BLaER1 treated with 17β-estradiol and CSF1 and Interleukin-3, amounts not matched to agents 10 nM and 100 nM (cell line): ENCODE data around the gene TMEM181.
"Not testable (repeated sequence)": the region's sequence is repeated elsewhere in the genome, so short reads cannot be mapped to it uniquely, and the experiment has no call there.

Experiments
- H3K27ac ChIP-seq, 11 experiments: shearing (Covaris generic); formaldehyde crosslinking; 2 replicates each; pipeline ENCODE4 v1.8.1; 2022
- H3K27me3 ChIP-seq, 11 experiments: shearing (Covaris generic); formaldehyde crosslinking; 2 replicates each; pipeline ENCODE4 v1.8.1; 2022
- H3K36me3 ChIP-seq, 11 experiments: shearing (Covaris generic); formaldehyde crosslinking; 2 replicates each; pipeline ENCODE4 v1.8.1; 2022
- H3K4me1 ChIP-seq, 10 experiments: shearing (Covaris generic); formaldehyde crosslinking; 2 replicates each; pipeline ENCODE4 v1.8.1; 2022
- H3K4me2 ChIP-seq, 11 experiments: shearing (Covaris generic); formaldehyde crosslinking; 2 replicates each; pipeline ENCODE4 v1.8.1; 2022
- H3K4me3 ChIP-seq, 10 experiments: shearing (Covaris generic); formaldehyde crosslinking; 2 replicates each; pipeline ENCODE4 v1.8.1; 2022
- H3K9ac ChIP-seq, 11 experiments: shearing (Covaris generic); formaldehyde crosslinking; 2 replicates each; pipeline ENCODE4 v1.8.1; 2022
- H3K9me3 ChIP-seq, 11 experiments: shearing (Covaris generic); formaldehyde crosslinking; replicated peaks in 1 of 11; 2 replicates each; pipeline ENCODE4 v1.8.1; 2022
- H4K20me1 ChIP-seq, 11 experiments: shearing (Covaris generic); formaldehyde crosslinking; 2 replicates each; pipeline ENCODE4 v1.8.1; 2022
- Cebpa-rat ChIP-seq, 11 experiments: shearing (Covaris generic); IDR thresholded peaks; 2 replicates each; pipeline ENCODE4 v1.8.1; 2022

Gene TMEM181

DNA sequence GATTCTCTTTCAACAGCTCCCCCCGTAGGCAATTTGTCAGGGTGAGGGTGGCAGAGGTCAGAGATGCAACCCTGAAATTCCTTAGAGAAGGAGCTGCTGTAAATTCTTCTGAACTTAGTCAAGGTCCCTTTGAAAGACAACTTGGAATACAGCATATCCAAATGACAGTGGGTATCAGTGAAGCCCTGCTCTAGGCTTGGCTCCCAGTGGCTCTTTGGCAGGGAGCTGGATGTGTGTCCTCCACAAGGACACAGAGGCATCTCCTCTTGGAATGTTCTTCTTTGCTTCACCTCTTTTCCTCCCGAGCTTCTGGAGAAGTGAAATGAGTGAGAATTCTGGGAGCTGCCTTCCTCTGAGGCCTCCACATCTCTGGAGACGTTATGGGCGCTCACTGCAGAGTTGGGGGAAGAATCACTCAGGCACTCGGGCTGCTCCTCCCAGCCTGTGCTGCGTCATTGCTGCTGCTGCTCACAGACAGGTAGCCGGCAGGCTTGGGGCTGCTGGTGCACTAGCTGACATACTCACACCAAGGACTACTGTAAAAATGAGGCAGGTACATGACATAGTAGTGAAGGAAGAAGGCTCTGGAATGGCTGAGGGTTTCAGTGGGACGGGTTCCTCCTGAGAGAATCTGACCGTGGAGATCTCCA, 50.6 kb downstream of the TMEM181 start:
- Histone ChIP-seq H3K4me2 (no peak overlapping the region), H3K9ac (no peak overlapping the region), H3K36me3 (peaks cover 94 to 100% (median 99%) of the 10 kb centered on the region in 11 experiments), H3K9me3 (peaks cover 6 to 17% (median 11%) of the 10 kb centered on the region in 11 experiments; a peak in 21 of 22 replicates), H4K20me1 (peaks cover 0 to 22% (median 0%) of the 10 kb centered on the region in 11 experiments; a peak in 7 of 22 replicates), H3K27me3 (no peaks in the 10 kb centered on the region), H3K4me3 (no peak overlapping the region), H3K27ac (no peak overlapping the region), H3K4me1 (no peaks in the 10 kb centered on the region)
- TF ChIP-seq Cebpa-rat (IDR thresholded peaks at IDR 0.05) = no peak

DNA sequence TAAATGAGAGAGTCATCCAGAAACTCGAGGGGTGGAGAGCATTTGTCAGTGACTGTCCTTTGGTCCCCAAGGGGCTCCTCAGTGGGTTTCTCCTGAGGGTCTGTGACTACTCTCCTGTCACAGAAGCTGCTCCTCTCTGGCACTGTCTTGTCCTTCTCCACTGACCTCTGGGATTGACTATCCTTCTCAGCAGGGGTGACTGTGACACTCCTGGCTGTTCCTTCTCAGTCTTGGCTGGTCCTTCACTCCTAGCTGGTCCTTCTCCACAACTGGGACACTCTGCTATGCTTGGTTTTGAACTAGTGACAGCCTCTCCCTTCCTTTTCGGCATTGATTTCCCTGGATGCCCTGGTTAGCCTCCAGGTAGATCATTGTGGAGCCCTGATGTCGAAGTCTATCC, 51.1 kb downstream of the TMEM181 start:
- Histone ChIP-seq H3K4me2 (no peak overlapping the region), H3K27me3 (no peaks in the 10 kb centered on the region), H3K9me3 (peaks cover 10 to 21% (median 15%) of the 10 kb centered on the region in 11 experiments; a peak in 21 of 22 replicates), H3K27ac (no peak overlapping the region), H3K4me3 (no peak overlapping the region), H3K4me1 (no peaks in the 10 kb centered on the region), H3K36me3 (peaks cover 92 to 99% (median 98%) of the 10 kb centered on the region in 11 experiments), H4K20me1 (peaks cover 0 to 16% (median 0%) of the 10 kb centered on the region in 11 experiments; a peak in 7 of 22 replicates), H3K9ac (no peak overlapping the region)
- no peak for TF ChIP-seq Cebpa-rat (IDR thresholded peaks at IDR 0.05)

DNA sequence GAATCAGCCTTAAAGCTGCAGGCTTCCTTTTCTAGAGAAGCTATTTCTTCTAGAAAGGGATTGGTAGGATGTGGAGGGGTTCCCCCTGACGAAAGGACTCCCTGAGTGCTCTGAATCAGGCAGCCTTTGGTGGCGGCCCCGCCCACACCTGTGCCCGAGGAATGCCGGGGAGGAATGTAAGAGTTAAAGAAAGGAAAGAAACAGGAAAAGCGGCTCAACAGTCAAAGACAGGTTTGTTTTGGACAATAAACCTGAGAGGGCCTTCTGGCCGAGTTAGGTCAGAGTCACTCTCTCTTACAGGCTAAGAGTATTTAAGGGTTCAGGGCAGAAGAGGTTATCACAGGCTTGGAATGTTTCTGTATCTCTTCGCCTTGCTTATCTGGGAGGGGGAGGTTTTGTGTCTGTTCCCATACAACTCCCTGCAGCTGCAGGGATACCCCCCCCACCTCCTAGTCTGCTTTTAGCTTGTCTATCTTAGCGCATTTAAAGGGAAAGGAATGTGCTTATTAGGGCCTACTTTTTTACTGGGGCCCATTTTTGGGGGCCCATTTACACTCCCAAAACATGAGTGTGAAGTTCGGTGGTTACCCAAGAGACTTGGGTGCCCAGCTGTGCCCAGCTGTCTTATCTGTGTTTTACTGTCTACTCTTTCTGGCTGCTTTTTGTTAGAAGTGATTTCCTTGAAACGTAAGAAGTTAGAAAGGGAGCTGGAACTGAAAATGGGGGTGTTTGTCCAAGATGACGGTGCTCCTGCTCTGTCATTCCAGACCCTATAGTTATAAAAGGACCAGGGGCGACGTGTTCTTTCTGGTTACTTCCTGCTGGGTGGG, 51.9 kb downstream of the TMEM181 start:
- Histone ChIP-seq H3K27ac (no peak overlapping the region), H4K20me1 (peaks cover 0 to 14% (median 0%) of the 10 kb centered on the region in 11 experiments; a peak in 5 of 22 replicates), H3K4me2 (no peak overlapping the region), H3K4me3 (no peak overlapping the region), H3K9me3 (peaks cover 10 to 21% (median 15%) of the 10 kb centered on the region in 11 experiments; a peak in 21 of 22 replicates), H3K27me3 (no peaks in the 10 kb centered on the region), H3K4me1 (no peaks in the 10 kb centered on the region), H3K9ac (no peak overlapping the region), H3K36me3 (peaks cover 85 to 94% (median 91%) of the 10 kb centered on the region in 11 experiments)
- no peak for TF ChIP-seq Cebpa-rat (IDR thresholded peaks at IDR 0.05)

DNA sequence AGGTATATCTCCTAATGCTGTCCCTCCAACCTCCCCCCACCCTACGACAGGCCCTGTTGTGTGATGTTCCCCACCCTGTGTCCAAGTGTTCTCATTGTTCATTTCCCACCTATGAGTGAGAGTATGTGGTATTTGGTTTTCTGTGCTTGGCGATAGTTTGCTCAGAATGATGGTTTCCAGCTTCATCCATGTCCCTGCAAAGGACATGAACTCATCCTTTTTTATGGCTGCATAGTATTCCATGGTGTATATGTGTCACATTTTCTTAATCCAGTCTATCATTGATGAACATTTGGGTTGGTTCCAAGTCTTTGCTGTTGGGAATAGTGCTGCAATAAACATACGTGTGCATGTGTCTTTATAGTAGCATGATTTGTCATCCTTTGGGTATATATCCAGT, 54.7 kb downstream of the TMEM181 start:
- H3K27me3 ChIP-seq, H4K20me1 ChIP-seq, H3K4me2 ChIP-seq, H3K27ac ChIP-seq, H3K4me1 ChIP-seq, H3K4me3 ChIP-seq, H3K9ac ChIP-seq: not testable (repeated sequence)
- Histone ChIP-seq H3K9me3 (peaks cover 10 to 21% (median 15%) of the 10 kb centered on the region in 11 experiments; a peak in 21 of 22 replicates), H3K36me3 (peaks cover 58 to 75% (median 69%) of the 10 kb centered on the region in 11 experiments)

DNA sequence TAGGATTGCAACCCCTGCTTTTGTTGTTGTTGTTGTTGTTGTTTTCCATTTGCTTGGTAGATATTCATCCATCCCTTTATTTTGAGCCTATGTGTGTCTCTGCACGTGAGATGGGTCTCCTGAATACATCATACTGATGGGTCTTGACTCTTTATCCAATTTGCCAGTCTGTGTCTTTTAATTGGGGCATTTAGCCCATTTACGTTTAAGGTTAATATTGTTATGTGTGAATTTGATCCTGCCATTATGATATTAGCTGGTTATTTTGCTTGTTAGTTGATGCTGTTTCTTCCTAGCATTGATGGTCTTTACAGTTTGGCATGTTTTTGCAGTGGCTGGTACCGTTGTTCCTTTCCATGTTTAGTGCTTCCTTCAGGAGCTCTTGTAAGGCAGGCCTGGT, 58.4 kb downstream of the TMEM181 start:
- not testable (repeated sequence) for H3K9ac ChIP-seq, H3K27me3 ChIP-seq, H3K4me2 ChIP-seq, H3K27ac ChIP-seq, H3K4me3 ChIP-seq
- H3K36me3 ChIP-seq = peaks cover 53 to 73% (median 67%) of the 10 kb centered on the region in 11 experiments
- H4K20me1 ChIP-seq = peaks cover 0 to 27% (median 12%) of the 10 kb centered on the region in 11 experiments; a peak in 12 of 22 replicates
- H3K9me3 ChIP-seq = peaks cover 10 to 21% (median 15%) of the 10 kb centered on the region in 11 experiments; a peak in 21 of 22 replicates
- H3K4me1 ChIP-seq = peaks cover 5 to 15% (median 11%) of the 10 kb centered on the region in 10 experiments

DNA sequence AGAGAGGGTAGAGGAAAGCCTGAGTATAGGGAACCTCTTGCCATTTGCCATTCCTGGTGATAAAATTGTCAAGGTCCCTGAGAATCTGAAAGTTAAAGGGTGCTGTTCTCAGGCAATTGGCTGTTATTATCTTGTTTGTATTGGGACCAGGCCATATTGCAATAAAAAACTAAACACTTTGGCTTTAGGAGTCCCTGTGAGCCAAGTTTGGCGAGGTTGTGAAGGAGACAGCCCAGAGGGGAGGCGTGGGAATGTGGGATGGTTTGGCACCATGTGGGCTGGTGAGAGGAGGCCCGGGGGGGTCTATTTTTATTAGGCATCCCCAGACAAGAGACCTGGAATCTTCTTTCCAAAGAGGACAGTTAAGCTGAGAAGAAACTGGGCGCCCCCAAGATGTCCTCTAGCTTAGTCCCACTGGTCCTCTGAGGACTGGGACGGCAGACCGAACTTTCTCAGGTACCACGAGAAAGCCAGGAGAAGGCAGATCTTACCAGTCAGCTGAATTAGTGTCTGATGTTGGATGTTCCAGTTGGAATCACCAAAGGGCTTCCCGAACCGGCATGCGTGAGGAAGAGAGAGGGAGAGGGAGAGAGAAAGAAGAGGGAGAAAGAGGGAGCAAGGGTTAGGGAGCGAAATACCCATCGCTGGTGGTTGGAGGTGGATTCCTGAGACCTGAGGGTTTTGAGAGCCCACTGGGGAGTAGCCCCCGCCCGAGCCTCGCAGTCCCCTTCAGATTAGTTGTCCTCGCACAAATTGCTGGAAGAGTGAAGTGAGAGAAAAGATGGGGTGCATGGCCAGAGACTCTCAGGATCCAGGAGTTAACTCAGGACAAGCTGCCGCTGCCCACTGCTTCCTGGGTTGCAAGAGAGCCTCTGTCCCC, 60.3 kb downstream of the TMEM181 start:
- Histone ChIP-seq H3K4me3 (no peak overlapping the region), H3K4me2 (no peak overlapping the region), H3K9ac (no peak overlapping the region), H3K36me3 (peaks cover 37 to 63% (median 53%) of the 10 kb centered on the region in 11 experiments), H3K4me1 (peaks cover 15 to 33% (median 30%) of the 10 kb centered on the region in 10 experiments), H4K20me1 (peaks cover 0 to 44% (median 21%) of the 10 kb centered on the region in 11 experiments; a peak in 18 of 22 replicates), H3K27me3 (no peaks in the 10 kb centered on the region), H3K9me3 (peaks cover 7% of the 10 kb centered on the region in 11 experiments; a peak in 21 of 22 replicates), H3K27ac (no peak overlapping the region)
- TF ChIP-seq Cebpa-rat (IDR thresholded peaks at IDR 0.05) = no peak

DNA sequence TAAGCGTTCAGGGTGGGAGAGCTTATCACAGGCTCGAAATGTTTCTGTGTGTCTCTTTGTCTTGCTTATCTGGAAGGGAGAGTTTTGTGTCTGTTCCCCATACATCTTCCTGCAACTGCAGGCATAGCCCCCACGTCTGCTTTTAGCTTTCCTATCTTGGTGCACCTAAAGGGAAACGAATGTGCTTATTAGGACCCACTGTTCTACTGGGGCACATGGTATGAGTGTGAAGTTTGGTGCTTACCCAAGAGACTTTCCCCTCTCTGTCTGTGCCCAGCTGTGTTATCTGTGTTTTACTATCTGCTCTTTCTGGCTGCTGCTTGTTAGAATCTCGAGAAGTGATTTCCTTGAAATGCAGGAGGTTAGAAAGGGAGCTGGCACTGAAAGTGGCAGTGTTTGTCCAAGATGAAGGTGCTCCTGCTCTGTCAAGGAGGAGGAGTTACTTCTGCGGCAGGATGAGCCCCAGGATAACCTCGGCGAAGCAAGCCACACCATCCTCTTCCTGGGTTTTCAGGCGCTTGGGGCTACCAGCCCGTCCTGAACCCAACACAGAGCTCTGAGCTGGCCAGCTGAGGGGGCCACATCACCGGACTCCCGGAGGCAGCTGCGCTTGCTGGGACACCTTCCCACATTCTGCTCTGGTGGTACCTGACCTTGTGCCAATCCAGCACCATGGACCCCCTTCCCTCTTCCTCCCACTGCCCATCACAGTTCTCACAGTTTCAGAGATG, 61.2 kb downstream of the TMEM181 start:
- H3K9ac ChIP-seq = no peak overlapping the region
- no peaks in the 10 kb centered on the region for H3K27me3 ChIP-seq
- H4K20me1 ChIP-seq = peaks cover 0 to 53% (median 26%) of the 10 kb centered on the region in 11 experiments; a peak in 18 of 22 replicates
- H3K27ac ChIP-seq = no peak overlapping the region
- H3K4me3 ChIP-seq = no peak overlapping the region
- H3K9me3 ChIP-seq = no peaks in the 10 kb centered on the region
- H3K36me3 ChIP-seq = peaks cover 39 to 64% (median 56%) of the 10 kb centered on the region in 11 experiments
- no peak for TF ChIP-seq Cebpa-rat (IDR thresholded peaks at IDR 0.05)
- H3K4me1 ChIP-seq = peaks cover 15 to 33% (median 32%) of the 10 kb centered on the region in 10 experiments
- H3K4me2 ChIP-seq = no peak overlapping the region
